ENCODE measurements around the gene TLR2. TPM values are rescaled to one million over a fixed set of nuclear protein-coding genes. Genes with fewer than 3 reads are reported as not detected.

TLR2 gene
- total RNA-seq, 4 donors from 2014 or later = 55.4 to 97.2 (median 87.8) TPM

DNA sequence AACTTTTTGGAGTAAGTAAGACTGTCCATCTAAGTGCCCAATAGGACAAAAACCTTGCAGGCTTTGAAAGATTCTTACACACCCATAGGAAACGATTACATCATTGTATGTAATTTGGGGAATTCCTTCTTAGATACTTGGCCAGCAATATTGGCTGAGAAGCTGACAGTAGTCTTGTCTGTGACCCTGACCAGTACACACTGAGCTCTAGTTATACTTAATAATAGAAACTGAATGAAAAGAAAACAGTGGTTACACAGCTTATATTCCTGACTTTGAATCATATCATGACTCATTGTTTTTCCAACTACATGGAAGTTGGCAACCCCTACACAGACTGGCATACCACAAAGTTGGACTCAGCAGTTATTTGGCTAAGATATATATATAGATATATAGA, 7.1 kb upstream of the TLR2 start:
- ATAC-seq (ENCODE audit: low FRiP score) = peak; percentile 86

DNA sequence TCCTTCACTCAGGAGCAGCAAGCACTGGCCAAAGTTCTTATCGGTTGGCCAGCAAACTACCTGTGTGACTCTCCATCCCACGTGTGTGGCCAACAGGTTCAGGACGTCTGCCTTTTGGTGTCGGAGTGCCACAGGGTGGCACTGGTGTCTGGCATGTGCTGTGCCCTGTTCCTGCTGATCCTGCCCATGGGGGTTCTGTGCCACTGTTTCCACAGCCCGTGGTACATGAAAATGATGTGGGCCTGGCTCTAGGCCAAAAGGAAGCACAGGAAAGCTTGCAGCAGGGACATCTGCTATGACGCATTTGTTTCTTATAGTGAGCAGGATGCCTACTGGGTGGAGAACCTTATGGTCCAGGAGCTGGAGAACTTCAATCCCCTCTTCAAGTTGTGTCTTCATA, 4.6 kb upstream of the TLR2 start:
- TF ChIP-seq, protein P1, sequence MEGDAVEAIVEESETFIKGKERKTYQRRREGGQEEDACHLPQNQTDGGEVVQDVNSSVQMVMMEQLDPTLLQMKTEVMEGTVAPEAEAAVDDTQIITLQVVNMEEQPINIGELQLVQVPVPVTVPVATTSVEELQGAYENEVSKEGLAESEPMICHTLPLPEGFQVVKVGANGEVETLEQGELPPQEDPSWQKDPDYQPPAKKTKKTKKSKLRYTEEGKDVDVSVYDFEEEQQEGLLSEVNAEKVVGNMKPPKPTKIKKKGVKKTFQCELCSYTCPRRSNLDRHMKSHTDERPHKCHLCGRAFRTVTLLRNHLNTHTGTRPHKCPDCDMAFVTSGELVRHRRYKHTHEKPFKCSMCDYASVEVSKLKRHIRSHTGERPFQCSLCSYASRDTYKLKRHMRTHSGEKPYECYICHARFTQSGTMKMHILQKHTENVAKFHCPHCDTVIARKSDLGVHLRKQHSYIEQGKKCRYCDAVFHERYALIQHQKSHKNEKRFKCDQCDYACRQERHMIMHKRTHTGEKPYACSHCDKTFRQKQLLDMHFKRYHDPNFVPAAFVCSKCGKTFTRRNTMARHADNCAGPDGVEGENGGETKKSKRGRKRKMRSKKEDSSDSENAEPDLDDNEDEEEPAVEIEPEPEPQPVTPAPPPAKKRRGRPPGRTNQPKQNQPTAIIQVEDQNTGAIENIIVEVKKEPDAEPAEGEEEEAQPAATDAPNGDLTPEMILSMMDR (IDR thresholded peaks at IDR 0.05) = no peak
- ATAC-seq (ENCODE audit: low FRiP score) (no peak), DNase-seq (ENCODE audit: low spot score) (no peak)

More for the DNA sequence above, 7.1 kb upstream of the TLR2 start:
- TF ChIP-seq, protein P1 (IDR thresholded peaks at IDR 0.05) = no peak
- DNase-seq (ENCODE audit: low spot score) = no peak

DNA sequence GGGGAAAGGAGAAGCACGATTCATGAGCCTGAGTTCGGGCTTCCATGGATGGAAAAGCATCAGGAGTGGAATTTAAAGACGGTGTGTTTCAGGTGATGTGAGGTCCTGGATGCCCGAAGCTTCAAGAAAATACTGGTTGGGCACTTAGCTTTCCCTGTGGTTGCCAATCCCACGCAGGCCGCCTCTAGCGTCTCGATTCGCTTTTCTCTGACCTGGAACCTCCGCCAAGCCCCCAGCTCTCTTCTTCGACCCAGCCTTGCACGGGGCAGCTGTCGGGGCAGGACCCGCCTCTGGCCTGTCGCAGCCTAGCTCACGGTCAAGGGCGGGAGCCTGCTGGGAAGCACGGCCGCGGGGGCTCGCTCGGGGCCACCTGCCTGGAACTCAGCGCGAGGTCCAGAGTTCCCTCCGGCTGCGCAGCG, 308 bp upstream of the TLR2 start:
- ATAC-seq (ENCODE audit: low FRiP score) = no peak
- TF ChIP-seq, protein P1 (IDR thresholded peaks at IDR 0.05) = no peak
- DNase-seq (ENCODE audit: low spot score) = no peak

DNA sequence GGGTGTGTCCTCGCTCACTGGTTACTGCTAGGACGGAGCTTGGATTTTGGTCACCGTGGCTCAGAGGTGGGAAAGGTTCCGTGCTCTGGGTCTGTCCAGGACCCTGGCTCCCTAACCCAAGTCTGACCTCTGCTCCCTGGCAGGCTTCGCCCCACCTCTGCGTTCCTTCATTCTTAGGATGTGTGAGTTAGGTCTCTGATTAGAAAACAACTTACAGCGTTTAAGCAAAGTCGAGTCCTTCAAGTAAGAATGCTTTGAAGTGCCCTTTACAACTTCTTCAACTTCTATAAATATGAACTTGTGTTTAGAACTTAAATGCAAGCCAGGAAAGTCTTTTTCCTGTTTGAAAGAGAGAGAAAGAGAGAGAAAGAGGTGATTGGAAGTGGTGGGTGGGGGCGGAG, 891 bp downstream of the TLR2 start:
- TF ChIP-seq, protein P1 (IDR thresholded peaks at IDR 0.05) = no peak
- ATAC-seq (ENCODE audit: low FRiP score) (no peak), DNase-seq (ENCODE audit: low spot score) (no peak)

DNA sequence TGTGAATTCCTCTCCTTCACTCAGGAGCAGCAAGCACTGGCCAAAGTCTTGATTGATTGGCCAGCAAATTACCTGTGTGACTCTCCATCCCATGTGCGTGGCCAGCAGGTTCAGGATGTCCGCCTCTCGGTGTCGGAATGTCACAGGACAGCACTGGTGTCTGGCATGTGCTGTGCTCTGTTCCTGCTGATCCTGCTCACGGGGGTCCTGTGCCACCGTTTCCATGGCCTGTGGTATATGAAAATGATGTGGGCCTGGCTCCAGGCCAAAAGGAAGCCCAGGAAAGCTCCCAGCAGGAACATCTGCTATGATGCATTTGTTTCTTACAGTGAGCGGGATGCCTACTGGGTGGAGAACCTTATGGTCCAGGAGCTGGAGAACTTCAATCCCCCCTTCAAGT, 20.4 kb downstream of the TLR2 start:
- DNase-seq (ENCODE audit: low spot score) (no peak), ATAC-seq (ENCODE audit: low FRiP score) (no peak)
- TF ChIP-seq, protein P1 (IDR thresholded peaks at IDR 0.05) = no peak

DNA sequence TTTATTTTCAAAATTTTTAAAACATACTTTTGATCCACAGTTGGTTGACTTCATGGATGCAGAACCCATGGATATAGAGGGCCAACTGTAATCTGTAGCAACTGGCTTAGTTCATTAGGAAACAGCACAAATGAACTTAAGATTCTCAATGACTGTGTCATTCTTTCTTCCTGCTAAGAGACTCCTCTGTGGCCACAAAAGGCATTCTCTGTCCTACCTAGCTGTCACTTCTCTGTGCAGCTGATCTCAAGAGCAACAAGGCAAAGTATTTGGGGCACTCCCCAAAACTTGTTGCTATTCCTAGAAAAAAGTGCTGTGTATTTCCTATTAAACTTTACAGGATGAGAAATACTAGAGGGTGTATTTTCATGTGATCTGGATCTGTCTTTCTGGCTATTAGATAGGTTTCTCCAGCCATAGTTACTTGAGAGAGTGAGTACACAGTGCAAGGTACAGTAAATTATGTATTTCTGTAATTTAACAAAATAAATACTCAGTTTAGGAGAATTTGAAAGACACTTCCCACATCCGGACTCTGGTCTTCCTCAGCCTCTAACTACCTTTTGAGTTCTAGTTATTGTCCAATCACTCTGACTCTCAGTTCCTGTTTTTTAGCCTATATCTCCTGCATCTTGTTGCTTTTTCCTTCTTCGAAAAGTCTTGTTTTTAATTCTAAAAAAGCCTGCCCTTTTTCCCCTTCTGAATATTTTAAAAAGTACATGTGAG, 21.8 kb downstream of the TLR2 start:
- TF ChIP-seq, protein P1 (IDR thresholded peaks at IDR 0.05) = no peak
- ATAC-seq (ENCODE audit: low FRiP score) (no peak), DNase-seq (ENCODE audit: low spot score) (no peak)

DNA sequence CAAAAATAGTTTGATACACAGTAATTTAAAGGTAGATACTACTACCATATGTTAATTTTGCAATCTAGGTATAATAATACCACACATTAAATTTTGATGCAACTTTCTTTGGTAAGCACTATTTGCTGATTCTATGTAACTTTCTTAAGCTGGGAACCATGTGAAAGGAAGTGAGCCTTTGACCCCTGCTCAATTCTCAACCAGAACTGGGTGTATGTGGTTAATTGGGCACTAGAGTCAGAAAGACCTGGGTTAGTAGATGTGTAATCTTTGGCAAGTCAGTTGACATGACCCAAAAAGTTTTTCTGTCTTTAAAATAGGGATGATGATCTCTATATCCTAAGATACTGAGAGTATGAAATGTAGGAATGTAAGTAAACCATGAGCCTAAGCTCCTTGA, 22.4 kb downstream of the TLR2 start:
- ATAC-seq (ENCODE audit: low FRiP score) (no peak), DNase-seq (ENCODE audit: low spot score) (no peak)
- TF ChIP-seq, protein P1 (IDR thresholded peaks at IDR 0.05) = no peak

Data from omental fat pad (tissue), 4 donors.